Stomach (tissue), 4 donors: ENCODE data around the gene MUC15.

ENCODE experiments used
- CTCF ChIP-seq, 7 experiments: fragments of 450-650 bp in 4 of 7; fragments of 200-600 bp in 3 of 7; sonication (generic) in 3 of 7; IDR thresholded peaks; one replicate each; pipeline ENCODE4 v1.5.1; 2016 to 2019; ENCODE audit warnings: antibody characterized with exemption in 7 of 7, control low read depth in 2 of 7, mild to moderate bottlenecking in 1 of 7
- EP300 ChIP-seq: sonication (generic); formaldehyde crosslinking; IDR thresholded peaks from one replicate; pipeline ENCODE4 v1.6.1; 2017; ENCODE audit warnings: antibody characterized with exemption
- POLR2AphosphoS5 ChIP-seq, 3 donors: sonication (generic); formaldehyde crosslinking; IDR thresholded peaks; one replicate each; pipeline ENCODE4 v1.6.1; 2016; ENCODE audit warnings: antibody characterized with exemption in 3 of 3

- TF ChIP-seq CTCF (IDR thresholded peaks at IDR 0.05), result no peak
- TF ChIP-seq POLR2AphosphoS5 (IDR thresholded peaks at IDR 0.05), result no peak
- no peak for TF ChIP-seq EP300
Observed at GRCh38 chr11:26620282-26621045, 48.4 kb upstream of the MUC15 start.
